ENCODE data around the gene B9D2. TPM values are rescaled to one million over a fixed set of nuclear protein-coding genes. Genes with fewer than 3 reads are reported as not detected.

Gene B9D2
- total and polyA plus RNA-seq, 7 donors, result 1.7 to 13.1 (median 2.5) TPM

DNA sequence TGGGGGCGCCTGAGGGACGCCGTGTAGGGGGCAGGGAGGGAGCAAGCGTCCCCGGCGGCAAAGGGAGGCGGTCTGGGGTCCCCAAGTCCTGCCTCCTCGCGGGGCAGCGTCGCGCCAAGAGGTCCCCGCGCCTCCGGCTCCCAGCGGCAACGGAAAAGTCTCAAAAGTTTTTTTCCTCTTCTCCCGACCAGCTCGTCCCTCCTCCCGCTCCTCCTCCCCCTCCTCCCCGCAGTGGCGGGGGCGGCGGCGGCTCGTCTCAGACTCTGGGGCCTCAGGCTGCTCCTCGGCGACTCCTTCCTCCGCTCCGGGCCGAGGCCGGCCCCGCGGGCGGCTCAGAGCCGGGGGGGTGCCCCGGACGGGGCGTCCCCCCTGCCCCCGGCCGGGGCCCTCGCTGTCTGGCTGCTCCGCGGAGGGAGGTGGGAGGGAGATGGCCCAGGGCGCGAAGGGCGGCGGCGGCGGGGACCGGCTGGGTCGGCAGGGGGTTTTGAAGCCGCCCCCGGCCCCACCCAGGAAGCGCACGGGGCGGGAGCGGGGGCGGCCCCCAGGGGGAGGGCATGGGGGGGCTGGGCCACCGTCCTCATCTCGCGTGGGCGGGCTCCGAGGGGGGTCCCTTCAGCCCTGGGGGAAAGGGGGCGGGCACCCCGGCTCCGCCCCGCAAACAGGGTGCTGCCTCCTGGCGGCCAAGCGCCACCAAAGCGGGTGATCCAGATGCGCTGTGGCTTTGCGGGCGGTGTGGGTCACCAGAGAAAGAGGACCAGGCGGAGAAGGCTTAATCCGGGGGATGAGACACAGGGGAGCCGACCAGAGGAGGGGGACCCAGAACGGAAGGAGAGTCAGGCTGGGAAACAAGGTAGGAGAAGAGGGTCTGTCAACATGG, 10.2 kb downstream of the B9D2 start, which contains the start of gene TGFB1:
TGFB1 (minus strand) TSS at position 457 of the 877 bp plus-strand sequence. CDS start 878 bp downstream, outside the sequence.
- DNase-seq (peak; percentile 90 to 91), ATAC-seq (peak; percentile 67 to 77 (median 70))
- Histone ChIP-seq H3K9me3 (no peaks in the 10 kb centered on the region), H3K27ac (peak within 1 kb of the TSS; percentile 59), H3K36me3 (ENCODE audit: insufficient read depth in 1 of 2, low read depth in 1 of 2) (no peaks in the 10 kb centered on the region), H3K27me3 (ENCODE audit: insufficient read depth in 3 of 3, low read length in 2 of 3) (peaks cover 0 to 38% (median 0%) of the 10 kb centered on the region in 3 donors), H3K4me1 (peaks cover 3% of the 10 kb centered on the region), H3K4me3 (peak within 1 kb of the TSS; percentile 69)
- WGBS, 3 donors, result 1 to 2% (median 1%) methylated on average over 40 to 78 of the region's 78 CpGs
- TF ChIP-seq, protein P1, sequence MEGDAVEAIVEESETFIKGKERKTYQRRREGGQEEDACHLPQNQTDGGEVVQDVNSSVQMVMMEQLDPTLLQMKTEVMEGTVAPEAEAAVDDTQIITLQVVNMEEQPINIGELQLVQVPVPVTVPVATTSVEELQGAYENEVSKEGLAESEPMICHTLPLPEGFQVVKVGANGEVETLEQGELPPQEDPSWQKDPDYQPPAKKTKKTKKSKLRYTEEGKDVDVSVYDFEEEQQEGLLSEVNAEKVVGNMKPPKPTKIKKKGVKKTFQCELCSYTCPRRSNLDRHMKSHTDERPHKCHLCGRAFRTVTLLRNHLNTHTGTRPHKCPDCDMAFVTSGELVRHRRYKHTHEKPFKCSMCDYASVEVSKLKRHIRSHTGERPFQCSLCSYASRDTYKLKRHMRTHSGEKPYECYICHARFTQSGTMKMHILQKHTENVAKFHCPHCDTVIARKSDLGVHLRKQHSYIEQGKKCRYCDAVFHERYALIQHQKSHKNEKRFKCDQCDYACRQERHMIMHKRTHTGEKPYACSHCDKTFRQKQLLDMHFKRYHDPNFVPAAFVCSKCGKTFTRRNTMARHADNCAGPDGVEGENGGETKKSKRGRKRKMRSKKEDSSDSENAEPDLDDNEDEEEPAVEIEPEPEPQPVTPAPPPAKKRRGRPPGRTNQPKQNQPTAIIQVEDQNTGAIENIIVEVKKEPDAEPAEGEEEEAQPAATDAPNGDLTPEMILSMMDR (IDR thresholded peaks at IDR 0.05), result peak; percentile 75
- intact Hi-C loops (cut with DNase I), result loop anchor here in 1 of 2 donors (5.0 kb wide), 1 partner anchor 36 kb away; no protein-coding TSS in a partner anchor

DNA sequence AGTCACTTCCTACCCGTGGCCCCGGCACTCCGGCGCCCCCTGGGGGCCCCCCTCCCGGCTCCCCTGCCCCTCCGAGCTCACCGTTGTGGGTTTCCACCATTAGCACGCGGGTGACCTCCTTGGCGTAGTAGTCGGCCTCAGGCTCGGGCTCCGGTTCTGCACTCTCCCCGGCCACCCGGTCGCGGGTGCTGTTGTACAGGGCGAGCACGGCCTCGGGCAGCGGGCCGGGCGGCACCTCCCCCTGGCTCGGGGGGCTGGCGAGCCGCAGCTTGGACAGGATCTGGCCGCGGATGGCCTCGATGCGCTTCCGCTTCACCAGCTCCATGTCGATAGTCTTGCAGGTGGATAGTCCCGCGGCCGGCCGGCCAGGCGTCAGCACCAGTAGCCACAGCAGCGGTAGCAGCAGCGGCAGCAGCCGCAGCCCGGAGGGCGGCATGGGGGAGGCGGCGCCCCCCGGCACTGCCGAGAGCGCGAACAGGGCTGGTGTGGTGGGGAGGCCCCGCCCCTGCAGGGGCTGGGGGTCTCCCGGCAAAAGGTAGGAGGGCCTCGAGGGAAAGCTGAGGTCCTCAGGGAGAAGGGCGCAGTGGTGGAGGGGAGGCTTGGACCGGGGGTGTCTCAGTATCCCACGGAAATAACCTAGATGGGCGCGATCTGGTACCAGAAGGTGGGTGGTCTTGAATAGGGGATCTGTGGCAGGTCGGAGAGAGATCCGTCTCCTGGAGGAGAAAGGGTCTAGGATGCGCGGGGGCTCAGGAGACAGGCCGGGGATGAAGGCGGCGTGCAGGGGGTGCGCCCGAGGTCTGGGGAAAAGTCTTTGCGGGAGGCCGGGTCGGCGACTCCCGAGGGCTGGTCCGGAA, 11.1 kb downstream of the B9D2 start:
- Histone ChIP-seq H3K27me3 (ENCODE audit: insufficient read depth in 3 of 3, low read length in 2 of 3) (peaks cover 0 to 38% (median 0%) of the 10 kb centered on the region in 3 donors), H3K36me3 (ENCODE audit: insufficient read depth in 1 of 2, low read depth in 1 of 2) (no peaks in the 10 kb centered on the region), H3K4me1 (peaks cover 3% of the 10 kb centered on the region), H3K9me3 (no peaks in the 10 kb centered on the region), H3K27ac (peak overlapping the region; percentile 59), H3K4me3 (peak overlapping the region; percentile 69)
- DNase-seq, result peak; percentile 55 to 68
- ATAC-seq, result peak; percentile 20 to 54 (median 42)
- intact Hi-C loops (cut with DNase I), result loop anchor here in 1 of 2 donors (5.0 kb wide), 1 partner anchor 36 kb away; no protein-coding TSS in a partner anchor
- 0% methylated on average over 62 to 71 of the region's 71 CpGs for WGBS, 3 donors
- TF ChIP-seq, protein P1 (IDR thresholded peaks at IDR 0.05), result peak; percentile 15

DNA sequence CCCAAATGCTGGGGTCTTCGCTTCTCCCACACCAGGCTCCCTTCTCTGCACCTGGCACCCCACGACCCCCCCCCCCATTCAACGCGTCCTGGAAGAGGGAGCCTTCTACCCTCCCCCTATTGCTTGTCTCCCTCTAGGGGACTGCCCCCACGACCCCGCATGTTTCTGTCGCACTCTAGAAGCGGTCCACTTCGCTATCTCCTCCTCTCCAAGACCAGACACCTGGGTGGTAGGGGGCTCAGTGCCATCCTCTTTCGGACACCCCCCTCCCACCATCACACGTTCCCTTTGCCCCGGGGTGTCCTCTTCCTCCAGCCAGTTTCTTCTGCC, 11.7 kb downstream of the B9D2 start:
- no peak for ATAC-seq
- Histone ChIP-seq H3K27me3 (ENCODE audit: insufficient read depth in 3 of 3, low read length in 2 of 3) (peaks cover 0 to 38% (median 0%) of the 10 kb centered on the region in 3 donors), H3K36me3 (ENCODE audit: insufficient read depth in 1 of 2, low read depth in 1 of 2) (no peaks in the 10 kb centered on the region), H3K27ac (no peak overlapping the region), H3K4me1 (peaks cover 3% of the 10 kb centered on the region), H3K4me3 (peak overlapping the region; percentile 69), H3K9me3 (no peaks in the 10 kb centered on the region)
- TF ChIP-seq, protein P1 (IDR thresholded peaks at IDR 0.05), result no peak
- peak in 1 of 2 donors; percentile 15 for DNase-seq
- intact Hi-C loops (cut with DNase I), result loop anchor here in 1 of 2 donors (5.0 kb wide), 1 partner anchor 35 kb away; no protein-coding TSS in a partner anchor
- 0 to 1% (median 1%) methylated on average over 12 of the region's 12 CpGs for WGBS, 3 donors

DNA sequence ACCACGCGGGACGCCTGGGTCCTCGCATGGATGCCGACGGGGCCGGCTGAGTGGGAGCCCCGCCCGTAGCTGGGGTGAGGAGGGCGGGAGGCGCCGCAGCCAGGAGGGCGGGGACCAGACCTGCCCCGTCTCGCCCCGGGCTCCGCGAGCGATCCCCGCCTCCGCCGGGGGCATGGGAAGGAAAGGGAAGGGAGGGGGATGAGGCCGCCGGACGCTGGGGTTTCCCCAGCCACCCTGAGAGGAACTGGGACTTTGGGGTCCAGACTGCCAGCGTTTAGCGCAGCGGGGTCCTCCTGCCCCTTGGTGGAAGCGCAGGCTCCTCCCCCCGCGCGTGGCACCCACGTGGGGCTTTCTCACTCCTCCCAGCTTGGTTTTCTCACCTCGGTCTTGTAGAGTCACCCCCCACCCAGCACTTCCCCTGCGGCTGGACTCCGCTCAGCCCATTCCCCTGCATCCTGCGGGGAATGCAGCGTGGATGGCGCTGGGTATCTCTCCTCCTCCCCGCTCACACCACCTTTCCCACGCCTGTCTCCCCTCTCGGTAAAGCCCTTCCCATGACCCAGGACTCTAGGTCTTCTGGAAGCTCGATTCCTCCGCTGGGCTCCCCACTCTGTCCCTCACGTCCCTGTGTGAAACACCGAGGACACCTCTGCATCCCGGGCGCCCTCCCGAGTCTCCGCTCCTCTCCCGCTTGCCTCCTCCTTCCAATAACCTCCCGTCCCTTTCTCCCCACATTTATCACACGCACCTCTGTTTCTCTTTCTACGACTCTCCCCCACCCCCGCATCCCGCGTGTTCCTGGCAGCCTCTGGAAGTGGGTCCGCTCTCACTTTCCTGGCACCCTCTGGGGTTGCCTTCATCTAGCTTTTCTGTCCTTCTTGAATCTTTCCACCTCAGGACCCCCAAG, 12.4 kb downstream of the B9D2 start:
- no peaks in the 10 kb centered on the region for H3K9me3 ChIP-seq
- peaks cover 3% of the 10 kb centered on the region for H3K4me1 ChIP-seq
- WGBS, 3 donors, result 1% methylated on average over 42 to 58 of the region's 58 CpGs
- DNase-seq (peak; percentile 70 to 77), ATAC-seq (peak; percentile 20 to 53 (median 34))
- no peak overlapping the region for H3K27ac ChIP-seq
- H3K4me3 ChIP-seq, result peak overlapping the region; percentile 69
- H3K36me3 ChIP-seq (ENCODE audit: insufficient read depth in 1 of 2, low read depth in 1 of 2), result no peaks in the 10 kb centered on the region
- intact Hi-C loops (cut with DNase I), result loop anchor here in 1 of 2 donors (5.0 kb wide), 1 partner anchor 34 kb away; no protein-coding TSS in a partner anchor
- peaks cover 0 to 38% (median 0%) of the 10 kb centered on the region in 3 donors for H3K27me3 ChIP-seq (ENCODE audit: insufficient read depth in 3 of 3, low read length in 2 of 3)
- TF ChIP-seq, protein P1 (IDR thresholded peaks at IDR 0.05), result no peak
